Parathyroid adenoma (tissue), 2 donors: ENCODE results near the gene CCDC85C.

Experiments used
- H2AFZ ChIP-seq: fragments of 300-600 bp; sonication (generic); one replicate; pipeline ENCODE4 v1.7.0; 2017; ENCODE audit warnings: antibody characterized with exemption, mild to moderate bottlenecking
- H3K27ac ChIP-seq: fragments of 300-600 bp; sonication (generic); one replicate; pipeline ENCODE4 v1.7.0; 2017
- H3K27me3 ChIP-seq: fragments of 300-600 bp; sonication (generic); one replicate; pipeline ENCODE4 v1.7.0; 2017; ENCODE audit warnings: low read length; ENCODE audit not compliant: control insufficient read depth, insufficient read depth
- H3K36me3 ChIP-seq: fragments of 300-600 bp; sonication (generic); one replicate; pipeline ENCODE4 v1.7.0; 2017; ENCODE audit warnings: low read length; ENCODE audit not compliant: control insufficient read depth, insufficient read depth
- H3K4me1 ChIP-seq: fragments of 300-600 bp; sonication (generic); one replicate; pipeline ENCODE4 v1.7.0; 2017; ENCODE audit warnings: control low read depth
- H3K4me2 ChIP-seq: fragments of 300-600 bp; sonication (generic); one replicate; pipeline ENCODE4 v1.7.0; 2017; ENCODE audit warnings: low read length
- H3K4me3 ChIP-seq: fragments of 300-600 bp; sonication (generic); one replicate; pipeline ENCODE4 v1.7.0; 2017; ENCODE audit warnings: low read depth, low read length
- H3K79me2 ChIP-seq: fragments of 300-600 bp; sonication (generic); one replicate; pipeline ENCODE4 v1.7.0; 2017; ENCODE audit warnings: control low read depth
- H3K9ac ChIP-seq: fragments of 300-600 bp; sonication (generic); one replicate; pipeline ENCODE4 v1.7.0; 2017; ENCODE audit warnings: mild to moderate bottlenecking
- H3K9me3 ChIP-seq: fragments of 300-600 bp; sonication (generic); one replicate; pipeline ENCODE4 v1.7.0; 2017; ENCODE audit warnings: low read length; ENCODE audit not compliant: control insufficient read depth
- CTCF ChIP-seq: fragments of 300-600 bp; sonication (generic); IDR thresholded peaks from one replicate; pipeline ENCODE4 v1.7.0; 2017; ENCODE audit warnings: antibody characterized with exemption, mild to moderate bottlenecking
- donor health status: primary hyperparathyroidism.

The CCDC85C gene

GRCh38 chr14:99636487-99636886, 32.5 kb upstream of the CCDC85C start:
- Histone ChIP-seq H3K4me3 (no peak overlapping the region), H3K9me3 (no peaks in the 10 kb centered on the region), H2AFZ (no peak overlapping the region), H3K79me2 (no peaks in the 10 kb centered on the region), H3K4me1 (no peaks in the 10 kb centered on the region), H3K9ac (no peak overlapping the region), H3K36me3 (no peaks in the 10 kb centered on the region), H3K27ac (no peak overlapping the region), H3K27me3 (no peaks in the 10 kb centered on the region), H3K4me2 (no peak overlapping the region)
- no peak for TF ChIP-seq CTCF

- TF ChIP-seq CTCF, result no peak
These were observed 31.1 kb upstream of the CCDC85C start for GRCh38 chr14:99635116-99635515.

GRCh38 chr14:99634443-99634842, 30.4 kb upstream of the CCDC85C start:
- Histone ChIP-seq H3K4me2 (no peak overlapping the region), H3K9me3 (no peaks in the 10 kb centered on the region), H3K9ac (no peak overlapping the region), H3K36me3 (no peaks in the 10 kb centered on the region), H3K79me2 (no peaks in the 10 kb centered on the region), H3K27me3 (no peaks in the 10 kb centered on the region), H3K27ac (no peak overlapping the region), H2AFZ (no peak overlapping the region), H3K4me3 (no peak overlapping the region), H3K4me1 (no peaks in the 10 kb centered on the region)
- no peak for TF ChIP-seq CTCF

More at GRCh38 chr14:99635116-99635515, 31.1 kb upstream of the CCDC85C start:
- Histone ChIP-seq H3K36me3 (no peaks in the 10 kb centered on the region), H3K4me3 (no peak overlapping the region), H3K9me3 (no peaks in the 10 kb centered on the region), H3K79me2 (no peaks in the 10 kb centered on the region), H3K4me2 (no peak overlapping the region), H3K9ac (no peak overlapping the region), H3K27me3 (no peaks in the 10 kb centered on the region), H2AFZ (no peak overlapping the region), H3K27ac (no peak overlapping the region), H3K4me1 (no peaks in the 10 kb centered on the region)

GRCh38 chr14:99633918-99634317, 29.9 kb upstream of the CCDC85C start:
- Histone ChIP-seq H3K36me3 (no peaks in the 10 kb centered on the region), H3K79me2 (no peaks in the 10 kb centered on the region), H3K9me3 (no peaks in the 10 kb centered on the region), H3K4me1 (no peaks in the 10 kb centered on the region), H3K4me2 (no peak overlapping the region), H2AFZ (no peak overlapping the region), H3K27ac (no peak overlapping the region), H3K27me3 (no peaks in the 10 kb centered on the region), H3K9ac (no peak overlapping the region), H3K4me3 (no peak overlapping the region)
- no peak for TF ChIP-seq CTCF

- Histone ChIP-seq H3K4me2 (no peak overlapping the region), H3K27ac (no peak overlapping the region), H3K4me1 (no peaks in the 10 kb centered on the region), H3K36me3 (no peaks in the 10 kb centered on the region), H3K9ac (no peak overlapping the region), H3K79me2 (no peaks in the 10 kb centered on the region), H3K9me3 (no peaks in the 10 kb centered on the region), H3K27me3 (no peaks in the 10 kb centered on the region), H2AFZ (no peak overlapping the region), H3K4me3 (no peak overlapping the region)
- no peak for TF ChIP-seq CTCF
These were observed 29.1 kb upstream of the CCDC85C start for GRCh38 chr14:99633141-99633540.
